Adrenal gland (tissue), 12 donors: ENCODE results near the gene STARD13. TPM values are rescaled to one million over a fixed set of nuclear protein-coding genes. Genes with fewer than 3 reads are reported as not detected.

ENCODE experiments used
- DNase-seq, 7 donors: peaks; one replicate each; pipeline ENCODE4 v3.0.0-alpha.2; 2019 to 2020
- H3K27ac ChIP-seq, 5 donors: fragments of 200-600 bp; sonication (generic) in 4 of 5; 1 replicate in 3 of 5; 2 replicates in 2 of 5; pipeline versions ENCODE4 v1.5.1 to v1.8.0; 2016 to 2020; ENCODE audit warnings: mild to moderate bottlenecking in 1 of 5
- H3K27me3 ChIP-seq: fragments of 200-600 bp; 2 replicates; pipeline ENCODE4 v1.8.0; 2021
- H3K36me3 ChIP-seq, 2 donors: fragments of 200-600 bp; replicated peaks in 1 of 2; 1 replicate in 1 of 2; 2 replicates in 1 of 2; pipeline versions ENCODE4 v1.5.1 to v1.8.0; 2018 to 2022
- H3K4me1 ChIP-seq, 2 donors: fragments of 200-600 bp; replicated peaks in 1 of 2; 1 replicate in 1 of 2; 2 replicates in 1 of 2; pipeline versions ENCODE4 v1.5.1 to v1.8.0; 2018 to 2021
- H3K4me3 ChIP-seq, 4 donors: fragments of 200-600 bp; sonication (generic) in 3 of 4; one replicate each; pipeline ENCODE4 v1.5.1; 2016 to 2018
- H3K9me3 ChIP-seq, 3 donors: fragments of 200-600 bp; sonication (generic) in 1 of 3; replicated peaks in 1 of 3; 1 replicate in 2 of 3; 2 replicates in 1 of 3; pipeline versions ENCODE4 v1.5.1 to v1.8.0; 2016 to 2021
- POLR2A ChIP-seq, 2 donors: fragments of 450-650 bp; IDR thresholded peaks; one replicate each; pipeline ENCODE4 v1.6.1; 2017; ENCODE audit warnings: antibody characterized with exemption in 2 of 2, mild to moderate bottlenecking in 2 of 2, moderate library complexity in 1 of 2
- WGBS, 4 donors: extraction: QIAGEN DNeasy Blood & Tissue Kit in 2 of 4; methylation state at CpG; one replicate each; pipeline versions ENCODE4 v1.1.5 to v1.1.7; 2013 to 2017; 5-methylcytosine and 5-hydroxymethylcytosine counted together
- intact Hi-C, 2 donors: fragments of 100-400 bp; cut with DNase I; formaldehyde crosslinking; loops; one replicate each; pipeline versions ENCODE4 v1.14.1 to v1.15.0; 2022 to 2023
- polyA plus RNA-seq, 3 donors: library from polyadenylated mRNA; stranded (reverse); fragments of 200-250 nt in 2 of 3; fragments of 350-450 nt in 1 of 3; fragmentation: Illumina TruSeq in 1 of 3; extraction: RNeasy Lipid Tissue Mini Kit (QIAGEN cat#74804) in 1 of 3; gene quantifications; one replicate each; pipeline ENCODE4 v1.2.3, GENCODE V29; 2013 to 2014
- total RNA-seq, 9 donors: library from RNA; depleted of rRNA in 4 of 9; stranded (reverse); fragments of >200 nt in 4 of 9; fragments of 120-200 nt in 1 of 9; fragmentation: NEBNext Ultra II Directional in 1 of 9; extraction: Animal tissue kit (Norgen Biotek cat#: 25700) in 1 of 9; gene quantifications; one replicate each; pipeline versions ENCODE4 v1.1.0 to v1.2.4, GENCODE V29; 2013 to 2023
- TF ChIP-seq, protein P1 (sequence below), 6 experiments: fragments of 450-650 bp in 4 of 6; fragments of 200-600 bp in 2 of 6; sonication (generic) in 1 of 6; IDR thresholded peaks; 1 replicate in 5 of 6; 2 replicates in 1 of 6; pipeline versions ENCODE4 v1.5.1 to v1.8.0; 2016 to 2021; ENCODE audit warnings: antibody characterized with exemption in 6 of 6, mild to moderate bottlenecking in 2 of 6, moderate library complexity in 1 of 6
- donor health status: healthy with polysubstance abuse.
- donor health status: Bipolar disorder and iron deficiency.
- donor health status: DM: yes; HTN: yes; CAD: no.
- donor health status: DM: no; HTN: no; CAD: no.
- donor health status: DM: no; HTN: no; CAD: no.
- donor health status: DM: yes; HTN: yes; CAD: no.

STARD13 gene
- total and polyA plus RNA-seq, 12 donors = 10.5 to 79.8 (median 33.6) TPM

DNA sequence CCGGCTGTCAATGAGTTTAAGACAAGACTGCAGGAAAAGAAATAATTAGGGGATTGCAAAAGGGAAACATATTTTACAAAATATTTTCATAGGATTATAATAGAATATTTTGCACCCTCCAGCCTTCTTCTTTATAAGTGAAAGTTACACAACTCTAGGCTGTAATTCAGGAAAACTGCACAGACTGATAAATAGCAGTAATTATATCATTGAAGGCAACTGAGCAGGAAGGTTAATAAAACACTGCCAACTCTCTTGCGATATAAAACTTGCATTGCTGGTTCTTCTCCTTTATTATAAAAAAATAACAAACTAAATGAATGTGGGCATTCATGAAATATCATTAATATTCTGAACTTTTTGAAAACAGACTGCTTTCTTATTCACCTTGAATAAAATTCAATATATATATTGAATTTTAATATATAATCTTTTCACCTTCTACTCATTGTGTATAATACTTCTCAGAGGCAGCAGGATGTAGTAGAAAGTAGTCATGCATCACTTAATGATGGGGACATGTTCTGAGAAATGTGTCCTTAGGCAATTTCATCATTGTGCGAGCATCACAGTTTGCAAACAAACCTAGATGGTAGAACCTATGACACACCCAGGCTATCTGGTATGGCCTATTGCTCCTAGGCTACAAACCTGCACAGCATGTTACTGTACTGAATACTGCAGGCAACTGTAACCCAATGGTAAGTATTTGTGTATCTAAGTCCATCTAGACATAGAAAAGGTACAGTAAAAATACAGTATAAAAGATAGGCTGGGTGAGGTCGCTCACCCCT is 24.9 kb upstream of the STARD13 start:
- no peak overlapping the region for H3K27ac ChIP-seq
- intact Hi-C loops = no loop called here
- no peak for TF ChIP-seq POLR2A (IDR thresholded peaks at IDR 0.05)
- TF ChIP-seq, protein P1, sequence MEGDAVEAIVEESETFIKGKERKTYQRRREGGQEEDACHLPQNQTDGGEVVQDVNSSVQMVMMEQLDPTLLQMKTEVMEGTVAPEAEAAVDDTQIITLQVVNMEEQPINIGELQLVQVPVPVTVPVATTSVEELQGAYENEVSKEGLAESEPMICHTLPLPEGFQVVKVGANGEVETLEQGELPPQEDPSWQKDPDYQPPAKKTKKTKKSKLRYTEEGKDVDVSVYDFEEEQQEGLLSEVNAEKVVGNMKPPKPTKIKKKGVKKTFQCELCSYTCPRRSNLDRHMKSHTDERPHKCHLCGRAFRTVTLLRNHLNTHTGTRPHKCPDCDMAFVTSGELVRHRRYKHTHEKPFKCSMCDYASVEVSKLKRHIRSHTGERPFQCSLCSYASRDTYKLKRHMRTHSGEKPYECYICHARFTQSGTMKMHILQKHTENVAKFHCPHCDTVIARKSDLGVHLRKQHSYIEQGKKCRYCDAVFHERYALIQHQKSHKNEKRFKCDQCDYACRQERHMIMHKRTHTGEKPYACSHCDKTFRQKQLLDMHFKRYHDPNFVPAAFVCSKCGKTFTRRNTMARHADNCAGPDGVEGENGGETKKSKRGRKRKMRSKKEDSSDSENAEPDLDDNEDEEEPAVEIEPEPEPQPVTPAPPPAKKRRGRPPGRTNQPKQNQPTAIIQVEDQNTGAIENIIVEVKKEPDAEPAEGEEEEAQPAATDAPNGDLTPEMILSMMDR (IDR thresholded peaks at IDR 0.05) = no peak

DNA sequence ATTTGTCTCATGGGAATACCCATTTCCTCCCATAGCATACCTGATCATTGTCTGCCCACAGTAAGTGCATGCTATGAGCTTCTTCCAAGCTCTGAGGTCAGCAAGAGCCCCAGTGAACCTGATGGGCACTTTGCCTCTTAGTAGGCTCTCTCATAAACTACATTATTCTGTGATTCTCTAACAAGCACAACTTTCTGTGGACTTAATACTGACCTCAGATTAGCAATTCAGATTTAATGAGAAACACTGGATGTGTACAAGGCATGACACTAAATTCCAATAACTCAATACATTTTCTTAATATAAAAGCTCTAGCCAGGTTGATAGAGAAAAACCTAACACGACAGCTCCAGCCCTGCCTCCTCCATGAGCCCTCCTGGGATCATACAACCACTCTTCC is 23.3 kb upstream of the STARD13 start:
- WGBS, 4 donors = 91 to 100% (median 98%) methylated on average over 1 of the region's 1 CpG
- H3K4me1 ChIP-seq = peaks cover 0 to 16% of the 10 kb centered on the region in 2 donors
- H3K36me3 ChIP-seq = no peaks in the 10 kb centered on the region
- H3K4me3 ChIP-seq = no peak overlapping the region
- TF ChIP-seq POLR2A (IDR thresholded peaks at IDR 0.05) = no peak
- TF ChIP-seq, protein P1 (IDR thresholded peaks at IDR 0.05) = no peak
- no peak overlapping the region for H3K27ac ChIP-seq
- no peaks in the 10 kb centered on the region for H3K9me3 ChIP-seq
- no peaks in the 10 kb centered on the region for H3K27me3 ChIP-seq
- intact Hi-C loops = no loop called here
- no peak for DNase-seq

More for the DNA sequence above, 24.9 kb upstream of the STARD13 start:
- Histone ChIP-seq H3K4me3 (no peak overlapping the region), H3K4me1 (peaks cover 0 to 16% of the 10 kb centered on the region in 2 donors), H3K36me3 (no peaks in the 10 kb centered on the region), H3K27me3 (no peaks in the 10 kb centered on the region), H3K9me3 (no peaks in the 10 kb centered on the region)
- 90 to 92% (median 91%) methylated on average over 4 of the region's 4 CpGs for WGBS, 4 donors
- no peak for DNase-seq

DNA sequence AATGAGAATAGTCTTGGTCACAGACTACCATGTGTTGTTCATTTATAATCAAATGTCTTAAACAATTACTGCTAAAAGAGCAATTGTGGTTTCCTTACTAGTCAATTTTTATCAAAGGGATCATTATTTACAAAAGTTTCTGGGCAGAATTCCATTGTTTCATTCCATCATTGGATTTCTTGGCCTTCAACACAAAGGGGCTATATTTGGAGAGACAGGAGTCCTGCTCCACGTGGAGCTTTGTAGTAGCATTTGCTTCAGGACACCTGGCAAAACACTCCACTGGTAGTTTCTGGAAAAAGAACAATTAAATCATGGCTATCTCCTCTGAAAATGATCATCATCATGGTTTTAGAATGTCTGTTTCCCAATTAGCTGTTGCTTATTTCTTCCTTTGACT is 22.3 kb upstream of the STARD13 start:
- Histone ChIP-seq H3K36me3 (no peaks in the 10 kb centered on the region), H3K4me1 (peaks cover 0 to 16% of the 10 kb centered on the region in 2 donors), H3K9me3 (no peaks in the 10 kb centered on the region), H3K27ac (no peak overlapping the region), H3K4me3 (no peak overlapping the region), H3K27me3 (no peaks in the 10 kb centered on the region)
- DNase-seq = no peak
- intact Hi-C loops = no loop called here
- 11 to 26% (median 18%) methylated on average over 1 of the region's 1 CpG for WGBS, 4 donors
- TF ChIP-seq POLR2A (IDR thresholded peaks at IDR 0.05) = no peak

DNA sequence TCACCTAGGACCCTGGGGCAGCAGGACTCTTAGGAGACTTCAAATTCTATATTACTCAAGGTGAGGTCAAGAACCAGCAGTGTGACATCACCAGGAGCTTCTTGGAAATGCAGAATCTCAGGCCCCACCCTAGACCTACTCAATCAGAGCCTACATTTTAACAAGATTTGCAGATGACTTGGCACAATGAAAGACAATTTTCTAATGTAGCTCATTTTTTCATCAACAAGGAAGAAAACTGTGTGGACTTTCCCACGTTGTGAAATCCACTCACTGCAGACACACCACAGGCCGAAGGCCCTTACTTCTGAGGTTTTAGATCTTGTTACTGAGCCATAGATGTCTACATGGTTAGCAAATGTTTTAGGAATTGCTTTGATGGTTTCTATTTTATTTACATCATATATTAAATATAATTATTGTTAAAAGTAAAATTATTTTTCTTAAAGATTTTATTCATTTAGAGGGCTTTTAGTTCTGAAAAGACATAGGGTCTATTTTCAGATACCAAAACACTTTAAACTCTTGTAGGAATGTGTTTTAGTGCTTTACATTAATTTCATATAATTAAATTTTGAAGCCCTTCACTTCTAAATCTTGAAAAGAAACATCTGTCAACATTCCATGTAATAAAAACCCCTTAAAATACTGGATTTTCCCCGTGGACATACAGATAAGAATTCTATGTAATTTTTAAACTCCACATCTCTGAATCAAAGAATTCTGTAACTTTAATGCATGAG is 18.5 kb upstream of the STARD13 start:
- DNase-seq = no peak
- WGBS, 4 donors = 79 to 87% (median 83%) methylated on average over 3 of the region's 3 CpGs
- Histone ChIP-seq H3K4me3 (no peak overlapping the region), H3K27ac (no peak overlapping the region), H3K4me1 (peaks cover 0 to 6% of the 10 kb centered on the region in 2 donors), H3K27me3 (no peaks in the 10 kb centered on the region), H3K36me3 (no peaks in the 10 kb centered on the region), H3K9me3 (no peaks in the 10 kb centered on the region)
- intact Hi-C loops = no loop called here
- TF ChIP-seq, protein P1 (IDR thresholded peaks at IDR 0.05) = no peak
- no peak for TF ChIP-seq POLR2A (IDR thresholded peaks at IDR 0.05)
